H1 (cell line): ENCODE results near the gene CELF5. TPM values are rescaled to one million over a fixed set of nuclear protein-coding genes. Genes with fewer than 3 reads are reported as not detected.

ENCODE experiments used
- POU5F1 ChIP-seq: IDR thresholded peaks from 2 replicates; pipeline ENCODE4 v1.6.1; 2011; ENCODE audit warnings: low read depth, mild to moderate bottlenecking, low read length, moderate library complexity
- RNF2 ChIP-seq: fragments of 200-900, 300-1000 bp; sonication (generic); IDR thresholded peaks from 2 replicates; pipeline ENCODE4 v1.7.1; 2016; ENCODE audit warnings: borderline replicate concordance, low read depth, mild to moderate bottlenecking, antibody characterized with exemption, low read length; ENCODE audit not compliant: poor library complexity, severe bottlenecking; ENCODE audit errors: missing control alignments
- polyA plus RNA-seq, 7 experiments: library from polyadenylated mRNA; depleted of rRNA in 3 of 7; stranded (reverse) in 5 of 7; unstranded in 2 of 7; fragments of >200 nt in 5 of 7; fragments of 200-250 nt in 2 of 7; gene quantifications; 1 replicate in 5 of 7; 2 replicates in 1 of 7; 4 replicates in 1 of 7; pipeline versions ENCODE4 v1.2.1 to v1.2.3, GENCODE V29; 2011 to 2013; ENCODE audit warnings: missing spikeins in 2 of 7, mixed read lengths in 2 of 7
- total RNA-seq: library from RNA; stranded (reverse); fragmentation: NEBNext Ultra II Directional; extraction: Animal tissue kit (Norgen Biotek cat#: 25700); gene quantifications from 2 replicates; pipeline ENCODE4 v1.2.1, GENCODE V29; 2021
- TF ChIP-seq, protein P1 (sequence below): fragments of 300-600 bp; sonication (generic); IDR thresholded peaks from 2 replicates; pipeline ENCODE4 v1.7.1; 2012; ENCODE audit warnings: low read length, moderate library complexity, mild to moderate bottlenecking, inconsistent platforms; ENCODE audit not compliant: insufficient replicate concordance
- TF ChIP-seq, protein P2 (sequence below): IDR thresholded peaks from 2 replicates; pipeline ENCODE4 v1.6.1; 2012; ENCODE audit warnings: inconsistent platforms

Gene CELF5
- total and polyA plus RNA-seq, 2 of the 8 experiments (the other 6 are each of a cell fraction or from before 2014, with no cell fraction given) = 9.8 to 15.0 TPM

GRCh38 chr19:3278294-3278693 lies 53.8 kb downstream of the CELF5 start (continued):
- TF ChIP-seq, protein P1, sequence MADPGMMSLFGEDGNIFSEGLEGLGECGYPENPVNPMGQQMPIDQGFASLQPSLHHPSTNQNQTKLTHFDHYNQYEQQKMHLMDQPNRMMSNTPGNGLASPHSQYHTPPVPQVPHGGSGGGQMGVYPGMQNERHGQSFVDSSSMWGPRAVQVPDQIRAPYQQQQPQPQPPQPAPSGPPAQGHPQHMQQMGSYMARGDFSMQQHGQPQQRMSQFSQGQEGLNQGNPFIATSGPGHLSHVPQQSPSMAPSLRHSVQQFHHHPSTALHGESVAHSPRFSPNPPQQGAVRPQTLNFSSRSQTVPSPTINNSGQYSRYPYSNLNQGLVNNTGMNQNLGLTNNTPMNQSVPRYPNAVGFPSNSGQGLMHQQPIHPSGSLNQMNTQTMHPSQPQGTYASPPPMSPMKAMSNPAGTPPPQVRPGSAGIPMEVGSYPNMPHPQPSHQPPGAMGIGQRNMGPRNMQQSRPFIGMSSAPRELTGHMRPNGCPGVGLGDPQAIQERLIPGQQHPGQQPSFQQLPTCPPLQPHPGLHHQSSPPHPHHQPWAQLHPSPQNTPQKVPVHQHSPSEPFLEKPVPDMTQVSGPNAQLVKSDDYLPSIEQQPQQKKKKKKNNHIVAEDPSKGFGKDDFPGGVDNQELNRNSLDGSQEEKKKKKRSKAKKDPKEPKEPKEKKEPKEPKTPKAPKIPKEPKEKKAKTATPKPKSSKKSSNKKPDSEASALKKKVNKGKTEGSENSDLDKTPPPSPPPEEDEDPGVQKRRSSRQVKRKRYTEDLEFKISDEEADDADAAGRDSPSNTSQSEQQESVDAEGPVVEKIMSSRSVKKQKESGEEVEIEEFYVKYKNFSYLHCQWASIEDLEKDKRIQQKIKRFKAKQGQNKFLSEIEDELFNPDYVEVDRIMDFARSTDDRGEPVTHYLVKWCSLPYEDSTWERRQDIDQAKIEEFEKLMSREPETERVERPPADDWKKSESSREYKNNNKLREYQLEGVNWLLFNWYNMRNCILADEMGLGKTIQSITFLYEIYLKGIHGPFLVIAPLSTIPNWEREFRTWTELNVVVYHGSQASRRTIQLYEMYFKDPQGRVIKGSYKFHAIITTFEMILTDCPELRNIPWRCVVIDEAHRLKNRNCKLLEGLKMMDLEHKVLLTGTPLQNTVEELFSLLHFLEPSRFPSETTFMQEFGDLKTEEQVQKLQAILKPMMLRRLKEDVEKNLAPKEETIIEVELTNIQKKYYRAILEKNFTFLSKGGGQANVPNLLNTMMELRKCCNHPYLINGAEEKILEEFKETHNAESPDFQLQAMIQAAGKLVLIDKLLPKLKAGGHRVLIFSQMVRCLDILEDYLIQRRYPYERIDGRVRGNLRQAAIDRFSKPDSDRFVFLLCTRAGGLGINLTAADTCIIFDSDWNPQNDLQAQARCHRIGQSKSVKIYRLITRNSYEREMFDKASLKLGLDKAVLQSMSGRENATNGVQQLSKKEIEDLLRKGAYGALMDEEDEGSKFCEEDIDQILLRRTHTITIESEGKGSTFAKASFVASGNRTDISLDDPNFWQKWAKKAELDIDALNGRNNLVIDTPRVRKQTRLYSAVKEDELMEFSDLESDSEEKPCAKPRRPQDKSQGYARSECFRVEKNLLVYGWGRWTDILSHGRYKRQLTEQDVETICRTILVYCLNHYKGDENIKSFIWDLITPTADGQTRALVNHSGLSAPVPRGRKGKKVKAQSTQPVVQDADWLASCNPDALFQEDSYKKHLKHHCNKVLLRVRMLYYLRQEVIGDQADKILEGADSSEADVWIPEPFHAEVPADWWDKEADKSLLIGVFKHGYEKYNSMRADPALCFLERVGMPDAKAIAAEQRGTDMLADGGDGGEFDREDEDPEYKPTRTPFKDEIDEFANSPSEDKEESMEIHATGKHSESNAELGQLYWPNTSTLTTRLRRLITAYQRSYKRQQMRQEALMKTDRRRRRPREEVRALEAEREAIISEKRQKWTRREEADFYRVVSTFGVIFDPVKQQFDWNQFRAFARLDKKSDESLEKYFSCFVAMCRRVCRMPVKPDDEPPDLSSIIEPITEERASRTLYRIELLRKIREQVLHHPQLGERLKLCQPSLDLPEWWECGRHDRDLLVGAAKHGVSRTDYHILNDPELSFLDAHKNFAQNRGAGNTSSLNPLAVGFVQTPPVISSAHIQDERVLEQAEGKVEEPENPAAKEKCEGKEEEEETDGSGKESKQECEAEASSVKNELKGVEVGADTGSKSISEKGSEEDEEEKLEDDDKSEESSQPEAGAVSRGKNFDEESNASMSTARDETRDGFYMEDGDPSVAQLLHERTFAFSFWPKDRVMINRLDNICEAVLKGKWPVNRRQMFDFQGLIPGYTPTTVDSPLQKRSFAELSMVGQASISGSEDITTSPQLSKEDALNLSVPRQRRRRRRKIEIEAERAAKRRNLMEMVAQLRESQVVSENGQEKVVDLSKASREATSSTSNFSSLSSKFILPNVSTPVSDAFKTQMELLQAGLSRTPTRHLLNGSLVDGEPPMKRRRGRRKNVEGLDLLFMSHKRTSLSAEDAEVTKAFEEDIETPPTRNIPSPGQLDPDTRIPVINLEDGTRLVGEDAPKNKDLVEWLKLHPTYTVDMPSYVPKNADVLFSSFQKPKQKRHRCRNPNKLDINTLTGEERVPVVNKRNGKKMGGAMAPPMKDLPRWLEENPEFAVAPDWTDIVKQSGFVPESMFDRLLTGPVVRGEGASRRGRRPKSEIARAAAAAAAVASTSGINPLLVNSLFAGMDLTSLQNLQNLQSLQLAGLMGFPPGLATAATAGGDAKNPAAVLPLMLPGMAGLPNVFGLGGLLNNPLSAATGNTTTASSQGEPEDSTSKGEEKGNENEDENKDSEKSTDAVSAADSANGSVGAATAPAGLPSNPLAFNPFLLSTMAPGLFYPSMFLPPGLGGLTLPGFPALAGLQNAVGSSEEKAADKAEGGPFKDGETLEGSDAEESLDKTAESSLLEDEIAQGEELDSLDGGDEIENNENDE = no peak
- TF ChIP-seq RNF2 (no peak), POU5F1 (no peak)
- TF ChIP-seq, protein P2, sequence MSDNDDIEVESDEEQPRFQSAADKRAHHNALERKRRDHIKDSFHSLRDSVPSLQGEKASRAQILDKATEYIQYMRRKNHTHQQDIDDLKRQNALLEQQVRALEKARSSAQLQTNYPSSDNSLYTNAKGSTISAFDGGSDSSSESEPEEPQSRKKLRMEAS = no peak
